Epithelial cell of esophagus (primary cell): Measurements from ENCODE around the gene LHFPL2.

Source experiments
- DNase-seq: peaks from one replicate; pipeline ENCODE4 v3.0.0; 2010; ENCODE audit warnings: low read depth
- H3K4me3 ChIP-seq: 2 replicates; pipeline ENCODE4 v1.5.1; 2011; ENCODE audit warnings: mild to moderate bottlenecking, low read length, control low read depth
- CTCF ChIP-seq: IDR thresholded peaks from 2 replicates; pipeline ENCODE4 v1.5.1; 2011; ENCODE audit warnings: low read depth, mild to moderate bottlenecking, low read length, control low read depth, inconsistent platforms; ENCODE audit not compliant: insufficient read depth; ENCODE audit errors: missing control alignments

Gene LHFPL2

GRCh38 chr5:78578015-78578414 lies 70.6 kb downstream of the LHFPL2 start:
- no peak for TF ChIP-seq CTCF
- DNase-seq: no peak
- no peak overlapping the region for H3K4me3 ChIP-seq

- H3K4me3 ChIP-seq: no peak overlapping the region
- TF ChIP-seq CTCF: no peak
- no peak for DNase-seq
Observed at GRCh38 chr5:78577071-78577807, 71.3 kb downstream of the LHFPL2 start.

GRCh38 chr5:78576376-78576775 lies 72.2 kb downstream of the LHFPL2 start:
- no peak for TF ChIP-seq CTCF
- no peak for DNase-seq

GRCh38 chr5:78574731-78575161 lies 73.8 kb downstream of the LHFPL2 start:
- no peak for TF ChIP-seq CTCF
- no peak overlapping the region for H3K4me3 ChIP-seq
- DNase-seq: peak; percentile 87

More at GRCh38 chr5:78576376-78576775, 72.2 kb downstream of the LHFPL2 start:
- no peak overlapping the region for H3K4me3 ChIP-seq

GRCh38 chr5:78574131-78574673 lies 74.4 kb downstream of the LHFPL2 start:
- no peak for TF ChIP-seq CTCF
- DNase-seq: no peak
- H3K4me3 ChIP-seq: no peak overlapping the region

GRCh38 chr5:78573318-78573717 lies 75.3 kb downstream of the LHFPL2 start:
- DNase-seq: no peak
- no peak for TF ChIP-seq CTCF
- H3K4me3 ChIP-seq: no peak overlapping the region

GRCh38 chr5:78570646-78571045 lies 77.9 kb downstream of the LHFPL2 start:
- TF ChIP-seq CTCF: no peak
- DNase-seq: no peak
- no peak overlapping the region for H3K4me3 ChIP-seq
